Parathyroid adenoma (tissue), 2 donors: ENCODE data around the gene ASPSCR1.
A peak's percentile ranks its signal among the peaks of the same experiment; 100 is the strongest.

ENCODE experiments used
- H2AFZ ChIP-seq: fragments of 300-600 bp; sonication (generic); one replicate; pipeline ENCODE4 v1.7.0; 2017; ENCODE audit warnings: antibody characterized with exemption, mild to moderate bottlenecking
- H3K27ac ChIP-seq: fragments of 300-600 bp; sonication (generic); one replicate; pipeline ENCODE4 v1.7.0; 2017
- H3K27me3 ChIP-seq: fragments of 300-600 bp; sonication (generic); one replicate; pipeline ENCODE4 v1.7.0; 2017; ENCODE audit warnings: low read length; ENCODE audit not compliant: control insufficient read depth, insufficient read depth
- H3K36me3 ChIP-seq: fragments of 300-600 bp; sonication (generic); one replicate; pipeline ENCODE4 v1.7.0; 2017; ENCODE audit warnings: low read length; ENCODE audit not compliant: control insufficient read depth, insufficient read depth
- H3K4me1 ChIP-seq: fragments of 300-600 bp; sonication (generic); one replicate; pipeline ENCODE4 v1.7.0; 2017; ENCODE audit warnings: control low read depth
- H3K4me2 ChIP-seq: fragments of 300-600 bp; sonication (generic); one replicate; pipeline ENCODE4 v1.7.0; 2017; ENCODE audit warnings: low read length
- H3K4me3 ChIP-seq: fragments of 300-600 bp; sonication (generic); one replicate; pipeline ENCODE4 v1.7.0; 2017; ENCODE audit warnings: low read depth, low read length
- H3K79me2 ChIP-seq: fragments of 300-600 bp; sonication (generic); one replicate; pipeline ENCODE4 v1.7.0; 2017; ENCODE audit warnings: control low read depth
- H3K9ac ChIP-seq: fragments of 300-600 bp; sonication (generic); one replicate; pipeline ENCODE4 v1.7.0; 2017; ENCODE audit warnings: mild to moderate bottlenecking
- H3K9me3 ChIP-seq: fragments of 300-600 bp; sonication (generic); one replicate; pipeline ENCODE4 v1.7.0; 2017; ENCODE audit warnings: low read length; ENCODE audit not compliant: control insufficient read depth
- CTCF ChIP-seq: fragments of 300-600 bp; sonication (generic); IDR thresholded peaks from one replicate; pipeline ENCODE4 v1.7.0; 2017; ENCODE audit warnings: antibody characterized with exemption, mild to moderate bottlenecking
- donor health status: primary hyperparathyroidism.

Gene ASPSCR1

GRCh38 chr17:82062984-82063368 lies 85.5 kb downstream of the ASPSCR1 start:
- no peak overlapping the region for H3K4me2 ChIP-seq
- H3K4me1 ChIP-seq, result peaks cover 13% of the 10 kb centered on the region
- TF ChIP-seq CTCF, result no peak
- H3K27me3 ChIP-seq, result no peaks in the 10 kb centered on the region
- H2AFZ ChIP-seq, result no peak overlapping the region
- H3K9ac ChIP-seq, result no peak overlapping the region
- no peaks in the 10 kb centered on the region for H3K79me2 ChIP-seq
- H3K27ac ChIP-seq, result no peak overlapping the region
- no peaks in the 10 kb centered on the region for H3K36me3 ChIP-seq
- H3K4me3 ChIP-seq, result no peak overlapping the region
- H3K9me3 ChIP-seq, result no peaks in the 10 kb centered on the region

GRCh38 chr17:82063424-82064415 lies 86.3 kb downstream of the ASPSCR1 start:
- peaks cover 13% of the 10 kb centered on the region for H3K4me1 ChIP-seq
- H3K79me2 ChIP-seq, result no peaks in the 10 kb centered on the region
- no peaks in the 10 kb centered on the region for H3K27me3 ChIP-seq
- no peak for TF ChIP-seq CTCF
- H3K4me3 ChIP-seq, result no peak overlapping the region
- H3K9me3 ChIP-seq, result no peaks in the 10 kb centered on the region
- no peak overlapping the region for H3K27ac ChIP-seq
- no peaks in the 10 kb centered on the region for H3K36me3 ChIP-seq
- H2AFZ ChIP-seq, result no peak overlapping the region
- peak overlapping the region; percentile 91 for H3K4me2 ChIP-seq
- no peak overlapping the region for H3K9ac ChIP-seq

GRCh38 chr17:82064433-82065192 lies 87.2 kb downstream of the ASPSCR1 start:
- no peak for TF ChIP-seq CTCF
- no peaks in the 10 kb centered on the region for H3K36me3 ChIP-seq
- H3K9me3 ChIP-seq, result no peaks in the 10 kb centered on the region
- H3K4me1 ChIP-seq, result peaks cover 13% of the 10 kb centered on the region
- H3K4me2 ChIP-seq, result peak overlapping the region; percentile 91
- H3K27me3 ChIP-seq, result no peaks in the 10 kb centered on the region
- no peaks in the 10 kb centered on the region for H3K79me2 ChIP-seq
- H3K4me3 ChIP-seq, result peak overlapping the region; percentile 70
- H3K27ac ChIP-seq, result peak overlapping the region; percentile 42
- H3K9ac ChIP-seq, result peak overlapping the region; percentile 83
- no peak overlapping the region for H2AFZ ChIP-seq

GRCh38 chr17:82065193-82065637 lies 87.8 kb downstream of the ASPSCR1 start:
- Histone ChIP-seq H2AFZ (peak overlapping the region; percentile 66), H3K4me2 (peak overlapping the region; percentile 91), H3K4me3 (peak overlapping the region; percentile 70), H3K36me3 (no peaks in the 10 kb centered on the region), H3K27ac (peak overlapping the region; percentile 42), H3K27me3 (no peaks in the 10 kb centered on the region), H3K79me2 (no peaks in the 10 kb centered on the region), H3K9me3 (no peaks in the 10 kb centered on the region), H3K4me1 (peaks cover 13% of the 10 kb centered on the region), H3K9ac (peak overlapping the region; percentile 83)
- no peak for TF ChIP-seq CTCF
